CD4-positive, alpha-beta T cell treated with Interleukin-12 subunit alpha and Interleukin-12 subunit beta, for 1 hour (primary cell): ENCODE data around the gene FOXS1.

Experiments used
- DNase-seq: peaks from one replicate; pipeline ENCODE4 v3.0.0-alpha.2; 2020

The FOXS1 gene

DNA sequence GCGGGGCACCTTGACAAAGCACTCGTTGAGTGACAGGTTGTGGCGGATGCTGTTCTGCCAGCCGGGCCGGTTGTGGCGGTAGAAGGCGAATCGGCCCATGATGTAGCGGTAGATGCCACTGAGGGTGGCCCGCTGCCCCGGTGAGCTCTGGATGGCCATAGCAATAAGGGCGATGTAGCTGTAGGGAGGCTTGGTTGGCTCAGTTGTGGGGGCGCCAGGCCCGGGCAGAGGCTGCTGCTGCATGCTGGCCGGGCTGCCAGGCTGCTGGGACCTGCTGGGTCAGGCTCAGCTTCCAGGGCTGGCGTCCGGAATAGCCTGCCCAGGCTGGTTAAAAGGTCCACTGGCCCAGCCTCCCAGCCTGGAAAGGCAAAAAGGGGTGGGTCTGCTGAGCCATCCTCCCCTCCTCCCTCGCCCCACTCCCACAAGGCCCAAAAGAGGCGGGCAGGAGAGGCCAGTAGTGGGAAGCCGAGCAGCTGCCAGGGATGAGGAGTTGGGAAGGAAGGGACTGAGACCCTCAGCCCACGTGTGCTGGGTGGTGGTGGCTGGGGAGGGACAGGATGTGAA, at the start of gene FOXS1:
TSS of gene FOXS1 (minus strand) at position 305 of the 564 bp plus-strand sequence. CDS start at position 243, 62 bp downstream.
- DNase-seq: no peak

DNA sequence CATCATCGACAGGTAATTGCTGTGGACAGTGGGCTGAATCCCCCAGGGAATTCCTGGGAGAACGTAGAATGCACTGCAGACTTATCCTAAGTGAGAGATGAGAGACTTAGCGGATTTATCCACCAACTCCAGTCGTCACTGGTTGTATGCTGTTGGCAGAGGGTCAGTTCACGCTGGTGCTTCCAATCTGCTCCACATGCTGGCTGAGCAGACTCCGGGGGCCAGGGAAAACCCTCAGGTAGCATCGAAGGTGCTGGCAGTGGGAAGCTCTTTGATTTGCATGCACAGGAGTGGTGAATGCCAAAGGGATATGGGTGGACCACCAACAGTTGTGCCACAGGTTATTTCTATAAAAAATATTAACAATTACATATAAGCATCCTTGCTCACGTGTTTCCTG, 45.2 kb upstream of the FOXS1 start:
- no peak for DNase-seq

DNA sequence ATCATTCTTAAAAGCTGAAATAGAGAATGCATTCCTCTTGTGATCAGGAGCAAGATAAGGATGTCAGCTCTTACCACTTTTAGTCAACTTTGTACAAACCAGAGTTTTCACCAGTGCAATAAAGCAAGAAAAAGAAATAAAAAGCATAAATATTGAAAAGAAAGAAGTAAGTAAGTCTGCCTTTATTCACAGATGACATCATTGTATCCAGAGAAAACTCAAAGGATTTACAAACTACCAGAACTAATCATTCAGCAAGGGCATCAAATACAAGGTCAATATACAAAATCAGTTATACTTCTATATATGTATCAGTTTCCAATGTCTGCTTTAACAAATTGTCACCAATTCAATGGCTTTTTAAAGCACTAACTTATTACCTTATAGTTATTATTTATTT, 38.4 kb upstream of the FOXS1 start:
- no peak for DNase-seq

DNA sequence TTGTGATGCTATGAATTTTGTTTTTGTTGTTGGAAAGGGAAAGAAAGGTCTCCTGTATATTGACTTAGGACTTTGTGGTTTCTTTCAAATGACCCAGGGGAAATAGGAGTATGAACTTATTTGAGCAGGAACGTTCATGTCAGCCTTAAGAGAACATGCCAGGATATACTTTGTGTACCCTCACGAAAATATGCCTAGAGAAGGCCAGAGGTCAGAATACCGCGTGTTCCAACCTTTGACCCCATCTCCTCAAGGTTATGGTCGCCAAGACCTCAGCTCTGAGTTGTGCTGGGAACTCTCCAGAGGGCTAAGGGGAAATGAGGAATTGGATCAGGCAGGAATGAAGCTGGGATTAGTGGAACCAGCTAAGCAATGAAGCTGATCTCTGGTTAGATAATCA, 36.5 kb upstream of the FOXS1 start:
- no peak for DNase-seq

DNA sequence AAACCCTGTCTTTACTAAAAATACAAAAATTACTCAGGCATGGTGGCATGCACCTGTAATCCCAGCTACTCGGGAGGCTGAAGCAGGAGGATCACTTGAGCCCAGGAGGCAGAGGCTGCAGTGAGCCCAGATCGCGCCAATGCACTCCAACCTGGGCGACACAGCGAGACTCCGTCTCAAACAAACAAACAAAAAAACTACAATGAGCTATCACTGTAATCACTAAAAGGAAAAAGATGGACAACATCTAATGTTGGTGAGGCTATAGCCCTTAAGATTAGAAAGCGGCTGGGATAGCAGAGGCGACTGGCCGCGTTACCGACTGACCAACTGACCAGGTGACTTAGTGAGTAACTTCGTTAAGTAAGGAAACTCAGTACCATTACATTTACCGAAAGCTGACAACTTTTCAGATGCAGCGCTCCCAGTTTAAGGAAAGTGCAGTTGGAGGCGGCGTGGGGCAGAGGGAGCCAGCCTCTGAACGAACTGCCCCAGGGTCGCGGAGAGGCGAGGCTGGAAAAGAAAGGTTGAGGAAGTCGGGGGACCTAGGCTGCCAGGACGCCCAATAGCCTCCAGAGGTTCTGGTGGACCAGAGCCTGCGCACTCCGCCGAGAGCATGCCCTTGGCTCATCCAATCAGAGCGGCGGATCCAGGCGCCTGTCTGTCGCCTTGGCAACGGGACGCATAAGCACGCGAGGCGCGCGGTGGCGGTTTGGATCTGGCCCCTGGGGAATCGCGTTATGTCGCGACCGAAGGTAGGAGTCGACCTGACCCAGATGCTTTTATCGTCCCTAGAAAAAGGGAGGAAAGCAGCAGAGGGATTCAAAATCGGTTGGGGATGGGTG, 34.0 kb upstream of the FOXS1 start:
- peak; percentile 84 for DNase-seq

DNA sequence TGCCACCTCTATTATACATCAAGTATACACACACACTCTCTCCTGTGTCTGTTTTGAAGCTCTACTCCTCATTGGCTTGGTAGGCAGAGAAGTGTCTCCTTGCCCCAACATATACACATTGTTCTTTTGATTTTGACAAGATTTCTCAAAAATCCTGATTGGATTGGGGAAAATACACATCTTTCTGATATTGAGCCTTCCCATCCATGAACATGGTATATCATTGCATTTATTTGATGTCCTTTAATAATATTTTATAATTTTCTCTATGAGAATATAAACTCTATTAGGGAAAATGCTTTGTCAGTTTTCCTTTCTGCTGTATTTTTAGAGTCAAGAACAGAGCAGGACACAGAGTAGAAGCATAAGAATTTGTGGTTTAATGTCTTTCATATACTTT, 32.3 kb upstream of the FOXS1 start:
- no peak for DNase-seq

DNA sequence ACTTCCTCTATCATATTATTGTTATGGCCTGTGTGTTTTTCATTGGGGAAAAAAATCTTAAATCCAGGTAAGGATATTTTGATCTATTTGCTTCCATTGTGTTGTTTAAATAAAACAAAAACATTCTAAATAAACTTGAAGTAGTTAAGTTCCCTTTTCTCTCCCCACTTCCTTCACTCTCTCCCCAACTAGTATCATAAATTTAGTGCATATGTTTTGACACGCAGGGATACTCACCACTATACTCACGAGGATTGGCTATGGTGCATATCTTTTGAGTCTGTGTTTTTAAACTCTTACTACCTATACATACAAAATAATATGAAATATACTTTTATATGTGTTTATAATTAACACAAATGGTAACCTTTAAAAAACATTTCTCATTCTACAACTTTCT, 30.3 kb upstream of the FOXS1 start:
- no peak for DNase-seq

DNA sequence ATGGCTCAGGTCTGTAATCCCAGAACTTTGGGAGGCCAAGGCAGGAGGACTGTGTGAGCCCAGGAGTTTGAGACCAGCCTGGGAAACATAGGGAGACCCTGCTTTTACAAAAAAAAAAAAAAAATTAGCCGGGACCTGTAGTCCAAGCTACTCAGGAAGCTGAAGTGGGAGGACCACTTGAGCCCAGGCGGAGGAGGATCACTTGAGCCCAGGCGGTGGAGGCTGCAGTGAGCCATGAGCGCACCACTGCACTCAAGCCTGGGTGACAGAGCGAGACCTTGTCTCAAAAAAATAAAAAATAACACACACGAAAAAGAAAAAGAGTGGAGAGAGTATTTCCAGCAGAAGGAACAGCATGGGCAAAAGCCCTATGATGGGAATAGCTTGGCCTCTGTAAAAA, 27.0 kb upstream of the FOXS1 start:
- DNase-seq: no peak

DNA sequence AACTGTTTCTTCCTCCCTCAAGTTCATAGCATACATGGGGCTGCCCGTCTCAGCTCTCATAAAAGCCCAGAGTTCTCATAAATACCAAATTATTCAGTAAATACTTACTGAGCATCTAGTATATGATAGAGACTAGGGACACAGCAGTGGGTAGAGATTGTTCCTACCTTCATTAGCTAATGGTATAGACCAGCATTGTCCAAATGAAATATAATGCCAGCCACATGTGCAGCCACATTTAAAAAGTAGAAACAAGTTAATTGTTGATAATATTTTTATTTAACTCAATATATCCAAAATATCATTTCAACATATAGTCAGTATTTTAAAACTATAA, 26.2 kb upstream of the FOXS1 start:
- DNase-seq: no peak

DNA sequence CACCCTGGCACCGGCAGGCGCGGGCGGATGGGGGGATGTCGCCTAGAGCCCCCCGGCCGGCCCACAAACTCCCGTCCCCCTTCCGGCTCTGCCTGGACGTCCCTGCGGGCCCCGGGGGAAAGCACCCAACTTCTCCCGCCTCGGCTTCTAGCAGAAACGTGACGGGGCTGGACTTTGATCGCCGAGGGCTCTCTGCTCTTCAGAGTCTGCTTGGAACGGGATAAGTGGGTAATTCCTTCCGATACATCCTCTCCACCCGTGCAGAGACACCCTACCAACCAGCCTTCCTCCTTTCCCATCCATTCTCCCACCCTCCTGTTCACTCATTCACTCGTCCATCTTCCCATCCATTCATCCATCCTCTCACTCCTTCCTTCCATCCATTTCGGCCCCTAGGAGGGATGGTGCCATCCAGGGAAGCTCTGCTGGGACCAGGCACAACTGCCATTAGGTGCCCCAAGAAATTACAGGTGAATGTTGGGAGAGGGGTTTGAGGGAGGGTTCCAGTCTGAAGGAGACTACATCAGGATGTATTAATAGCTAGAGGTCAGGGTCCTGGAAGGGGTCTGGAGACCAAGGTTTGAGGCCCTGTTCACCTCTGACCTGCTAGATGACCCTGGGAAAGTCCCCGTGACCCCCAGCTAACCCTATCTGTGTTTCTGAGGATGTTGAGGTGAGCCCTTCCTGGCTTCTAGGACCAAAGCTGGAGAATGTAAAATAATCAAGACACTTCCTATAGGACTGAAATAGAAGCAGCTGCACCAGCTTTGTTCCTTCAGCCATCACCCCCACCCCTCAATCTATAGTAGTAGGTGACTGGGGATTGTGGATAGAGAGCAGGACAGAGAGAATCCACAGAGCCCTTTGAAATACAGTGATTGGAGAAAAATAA, 25.6 kb upstream of the FOXS1 start:
- DNase-seq: no peak

DNA sequence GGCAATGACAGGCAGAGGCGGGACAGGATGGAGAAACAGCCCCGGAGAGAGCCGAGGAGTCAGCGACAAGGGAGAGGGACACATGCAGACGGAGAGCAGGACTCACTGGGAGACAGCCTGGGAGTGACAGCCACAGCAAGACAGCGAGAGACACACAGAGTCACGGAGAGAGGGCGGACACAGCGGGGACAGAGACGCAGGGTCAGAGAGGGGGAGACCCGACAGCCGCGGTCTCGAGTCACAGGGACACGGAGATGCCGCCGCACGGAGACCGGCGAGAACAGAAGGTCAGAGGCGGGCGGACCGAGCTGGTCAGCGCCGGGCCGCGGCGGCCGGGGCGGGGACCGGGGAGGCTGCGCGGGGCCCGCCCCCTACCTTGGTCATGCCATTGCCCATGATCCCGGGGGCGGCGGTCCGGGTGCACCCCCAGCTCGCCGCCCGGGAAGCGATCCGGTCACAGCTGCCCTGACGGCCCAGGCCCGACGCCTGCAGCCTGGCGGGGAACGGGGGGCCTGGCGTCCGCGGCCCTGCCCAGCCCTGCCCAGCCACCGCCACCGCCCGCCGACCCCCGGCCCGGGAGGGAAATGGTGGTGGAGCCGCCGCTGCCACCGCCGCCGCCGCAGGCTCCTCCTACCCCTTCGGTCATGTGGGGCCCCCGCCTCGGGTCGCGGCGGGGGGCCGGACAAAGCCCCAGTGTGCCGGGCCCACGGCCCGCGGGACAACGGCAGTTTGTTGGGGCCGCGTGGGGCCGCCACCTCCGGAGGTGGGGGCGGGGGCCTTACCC, 24.7 kb upstream of the FOXS1 start, which contains the start of the genes DUSP15 and TTLL9:
TSS of gene DUSP15 (minus strand) at position 586 of the 784 bp plus-strand sequence. CDS start at position 396, 190 bp downstream.
TSS of gene TTLL9 (plus strand) at position 693 of the 784 bp plus-strand sequence. CDS start 493 bp downstream, outside the sequence.
- DNase-seq: no peak

DNA sequence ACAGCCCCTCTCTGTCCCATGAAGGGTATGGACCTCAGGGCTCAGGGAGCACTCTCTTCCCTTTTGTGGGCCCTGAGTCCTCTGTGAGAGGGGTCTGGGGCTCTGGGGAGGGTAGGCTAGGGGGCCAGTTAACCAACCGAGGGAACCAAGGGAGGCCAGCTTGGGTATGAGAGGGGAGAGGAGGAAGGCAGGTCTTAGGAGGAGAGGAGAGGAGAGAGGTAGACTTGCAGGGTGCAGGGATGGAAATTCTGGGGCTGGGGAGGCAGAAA, 24.2 kb upstream of the FOXS1 start:
- DNase-seq: no peak

DNA sequence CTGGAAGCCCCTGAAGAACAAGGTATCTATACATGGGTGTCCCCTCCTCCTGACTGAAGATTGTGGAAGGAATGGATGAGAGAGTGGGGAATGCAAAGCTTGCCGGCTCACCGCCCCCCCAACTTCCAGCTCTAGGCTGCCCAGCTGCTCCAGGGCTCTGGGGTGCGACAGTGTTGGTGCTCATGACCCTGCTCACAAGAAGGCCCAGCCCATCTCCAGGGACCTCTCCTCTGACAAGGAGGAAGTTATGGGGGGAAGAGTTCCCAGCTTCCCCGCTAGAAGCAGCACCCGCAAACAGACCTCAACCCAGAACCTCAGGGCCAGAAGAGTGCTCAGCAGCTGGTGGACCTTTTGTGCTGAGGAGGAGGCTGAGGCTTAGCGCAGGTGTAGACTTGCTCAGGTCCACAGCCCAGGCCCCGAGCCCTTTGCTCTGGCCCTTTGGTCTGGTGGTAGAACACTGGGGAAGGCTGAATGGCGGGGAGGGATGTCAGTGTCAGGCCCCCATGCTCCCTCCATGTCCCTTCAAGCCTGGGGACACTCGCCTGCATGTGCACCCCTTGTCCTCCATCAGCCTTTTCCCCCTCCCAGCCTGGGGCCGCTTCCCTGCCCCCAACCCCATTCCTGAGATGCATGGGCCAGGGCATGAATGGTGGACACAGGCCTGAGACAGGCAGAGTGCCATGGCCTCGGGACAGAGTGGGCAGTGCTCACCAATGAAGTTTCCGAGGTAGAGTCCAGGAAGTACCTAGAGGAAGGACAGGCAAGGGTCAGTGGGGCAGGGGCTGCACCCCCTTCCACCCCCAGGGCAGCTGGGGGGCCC, 23.7 kb upstream of the FOXS1 start:
- DNase-seq: no peak

DNA sequence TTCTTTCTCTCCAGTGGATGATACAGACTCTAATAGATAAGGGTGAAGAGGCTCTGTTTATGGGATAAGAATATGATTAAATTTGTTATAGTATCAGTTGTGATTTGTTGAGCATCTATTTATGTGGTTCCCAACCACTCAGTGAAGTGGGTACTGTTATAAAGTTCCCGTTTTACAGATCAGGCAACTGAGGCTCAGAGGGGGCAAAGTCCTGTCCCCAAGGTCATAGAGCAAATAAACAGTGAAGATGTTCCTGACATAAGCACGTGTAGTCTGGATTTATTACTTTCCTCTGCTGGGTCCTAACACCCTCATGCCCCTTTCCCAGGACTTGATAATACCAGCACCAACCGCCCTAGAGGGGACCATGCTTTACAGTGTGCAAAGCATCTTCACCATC, 20.8 kb upstream of the FOXS1 start:
- DNase-seq: no peak

DNA sequence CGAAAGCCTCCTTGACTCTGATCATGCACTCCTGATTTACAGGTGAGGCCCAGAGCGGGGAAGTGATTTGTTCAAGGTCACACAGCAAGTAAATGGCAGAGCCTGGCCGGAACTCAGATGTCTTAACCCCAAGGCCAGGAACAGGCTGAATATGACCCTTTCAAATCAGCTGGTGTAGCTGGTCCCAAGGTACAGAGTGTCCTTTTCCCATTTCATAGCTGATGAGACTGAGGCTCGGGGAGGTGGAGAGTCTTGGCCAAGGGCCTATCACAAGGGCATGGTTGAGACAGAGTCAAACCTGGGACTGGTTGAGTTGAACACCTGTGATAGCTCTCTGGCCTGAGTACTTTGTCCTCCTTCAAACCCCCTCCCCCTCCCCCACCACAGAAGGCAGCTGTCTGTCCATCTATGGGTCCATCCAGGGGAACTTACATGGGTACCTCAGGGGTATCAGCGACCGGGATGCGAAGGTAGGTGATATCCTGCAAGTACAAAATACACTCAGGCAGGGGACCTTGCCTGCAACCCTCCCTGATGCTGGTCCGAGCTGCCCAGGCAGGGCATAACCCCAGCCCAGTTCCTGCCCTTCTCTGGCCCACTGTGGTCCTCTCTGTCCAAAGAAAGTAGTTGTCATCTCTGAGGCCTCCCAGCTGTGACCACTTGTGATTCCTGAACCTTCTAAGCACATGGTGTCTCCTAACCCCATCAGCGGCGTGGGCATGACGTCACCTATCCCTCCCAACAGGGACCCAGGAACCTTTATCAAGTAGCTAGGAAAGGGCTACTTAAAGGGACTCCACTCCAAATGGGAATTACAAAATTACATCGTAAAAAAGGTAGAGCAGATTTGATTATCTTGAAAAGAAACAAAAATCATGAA, 19.4 kb upstream of the FOXS1 start:
- DNase-seq: no peak

DNA sequence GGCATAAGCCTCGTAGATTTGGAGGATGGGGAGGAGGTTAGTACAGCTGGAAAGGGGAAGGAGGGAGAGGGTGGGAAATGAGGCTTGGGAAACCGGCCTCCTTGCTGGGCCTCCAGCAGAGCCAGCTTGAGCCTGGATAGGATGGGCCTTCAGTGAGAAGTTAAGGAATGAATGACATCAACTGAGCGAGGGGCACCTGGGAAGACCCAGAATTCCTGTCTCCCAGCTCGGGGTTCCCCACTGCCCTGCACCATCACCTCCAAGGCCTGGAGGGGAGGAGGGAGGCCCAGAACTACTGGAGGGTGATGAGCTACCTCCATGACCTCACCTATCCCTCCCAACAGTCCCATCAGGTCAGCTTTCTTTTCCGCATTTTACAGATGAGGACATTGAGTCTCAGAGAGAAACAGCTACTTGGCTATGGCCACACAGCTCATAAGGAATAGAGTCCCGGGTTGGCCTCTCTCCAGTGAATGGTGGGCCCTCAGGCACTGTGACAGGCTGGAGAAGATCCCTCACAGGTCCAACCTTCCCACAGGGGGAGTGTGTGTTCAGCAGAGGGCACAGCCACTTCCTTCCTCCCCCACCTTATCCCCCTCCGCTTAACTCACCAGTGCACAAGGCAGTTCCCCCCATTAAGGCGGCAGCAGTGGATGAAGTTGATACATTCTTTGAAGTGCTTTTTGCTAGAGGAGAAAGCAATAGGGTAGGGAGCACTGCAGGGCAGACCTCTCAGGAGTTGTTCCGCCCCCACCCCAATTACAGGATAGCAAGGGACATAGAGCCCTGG, 18.1 kb upstream of the FOXS1 start:
- no peak for DNase-seq

DNA sequence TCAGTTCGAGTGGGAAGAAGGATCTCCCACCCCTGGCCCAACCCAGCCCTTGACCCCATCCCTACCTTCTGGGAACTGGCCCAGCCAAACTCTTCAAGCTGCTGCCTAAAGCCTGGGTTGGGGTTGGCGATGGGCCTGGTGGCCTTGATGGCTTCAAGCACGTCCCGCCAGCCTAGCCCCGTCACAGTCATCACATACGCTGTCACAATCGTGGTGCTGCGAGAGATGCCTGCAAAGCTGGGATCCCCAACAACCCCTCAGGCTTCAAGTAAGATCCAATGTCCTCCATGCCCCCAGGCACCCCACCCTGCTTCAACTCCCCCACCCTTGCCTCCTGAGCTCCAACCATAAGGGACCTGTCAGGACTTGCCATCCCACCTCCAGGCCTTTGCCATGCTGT, 17.1 kb upstream of the FOXS1 start:
- no peak for DNase-seq

DNA sequence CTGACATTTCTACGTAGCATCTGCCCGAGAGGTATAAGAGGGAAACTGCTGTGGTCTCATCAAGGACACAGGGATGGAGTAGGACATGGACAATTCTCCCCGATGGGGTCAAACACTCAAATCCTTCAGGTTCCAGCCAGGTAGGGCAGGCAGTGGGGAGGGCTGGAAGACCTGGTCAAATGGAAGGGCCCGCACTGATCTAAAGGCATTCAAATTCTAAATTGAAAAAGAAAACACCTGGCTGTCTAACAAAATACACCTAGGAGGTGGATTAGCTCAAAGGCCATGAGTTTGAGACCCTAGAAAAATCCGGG, 16.7 kb upstream of the FOXS1 start:
- no peak for DNase-seq

DNA sequence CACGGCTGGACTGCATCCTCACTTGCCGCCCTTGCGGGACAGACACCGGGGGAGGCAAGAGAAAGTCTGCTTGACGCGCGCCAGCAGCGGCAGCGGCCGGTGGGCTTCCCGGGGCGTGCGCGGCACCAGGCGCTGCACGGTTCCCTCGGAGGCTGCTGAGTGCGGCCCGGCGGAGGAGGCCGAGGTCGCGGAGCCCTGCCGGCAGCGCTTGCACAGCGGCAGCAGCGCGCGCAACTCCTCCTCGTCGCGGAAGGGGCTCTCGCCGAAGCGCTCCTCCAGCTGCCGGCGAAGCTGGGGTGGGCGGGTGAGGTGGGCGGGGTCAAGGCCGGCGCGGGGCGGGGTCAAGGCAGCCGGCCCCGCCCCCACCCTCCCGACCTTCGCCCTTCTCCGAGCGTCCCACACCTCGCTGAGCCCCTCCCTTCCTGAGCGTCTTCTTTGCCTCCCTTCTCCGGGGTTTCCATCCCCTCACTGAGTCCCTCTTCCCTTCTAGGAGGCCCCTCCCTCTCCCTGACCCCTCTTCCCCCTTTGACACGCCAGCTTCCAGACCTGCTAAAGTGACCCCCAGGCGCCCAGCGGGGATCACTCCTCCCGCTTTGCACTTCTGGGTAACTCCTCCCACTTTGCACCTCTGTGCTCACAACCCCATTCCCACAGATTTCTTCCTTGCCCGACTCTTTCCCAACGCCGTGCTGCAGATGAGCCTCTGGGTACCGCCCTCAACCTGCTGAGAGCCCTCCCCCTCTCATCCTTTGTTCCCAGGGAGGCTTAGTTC, 16.2 kb upstream of the FOXS1 start:
- DNase-seq: peak; percentile 78

DNA sequence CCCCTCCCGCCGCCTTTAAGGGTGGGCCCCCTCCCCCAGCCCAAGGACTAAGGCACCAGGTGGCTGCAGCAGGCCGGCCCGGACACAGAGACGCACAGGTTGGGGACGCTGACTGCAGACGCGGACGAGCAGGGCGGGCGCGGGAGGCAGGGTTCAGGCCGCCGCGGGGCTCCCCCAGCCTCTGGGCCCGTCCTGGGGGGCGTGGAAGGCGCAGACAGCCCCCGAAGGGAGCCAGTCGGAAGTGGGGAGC, 15.7 kb upstream of the FOXS1 start:
- no peak for DNase-seq
